22Rv1 (cell line): ENCODE results near the gene LTBP1.
A peak's percentile ranks its signal among the peaks of the same experiment; 100 is the strongest.

Experiments
- H3K27ac ChIP-seq: fragments of 450-650 bp; 2 replicates; pipeline ENCODE4 v1.5.1; 2017
- CTCF ChIP-seq: fragments of 450-650 bp; IDR thresholded peaks from 2 replicates; pipeline ENCODE4 v1.5.1; 2017; ENCODE audit warnings: mild to moderate bottlenecking
- ZFX ChIP-seq: fragments of 450-650 bp; IDR thresholded peaks from 2 replicates; pipeline ENCODE4 v1.6.1; 2017; ENCODE audit warnings: antibody characterized with exemption, borderline replicate concordance

Gene LTBP1

GRCh38 chr2:33378556-33379210 is 431.9 kb downstream of the LTBP1 start:
- H3K27ac ChIP-seq, result no peak overlapping the region
- TF ChIP-seq CTCF (no peak), ZFX (no peak)

- TF ChIP-seq CTCF (peak; percentile 87), ZFX (no peak)
- no peak overlapping the region for H3K27ac ChIP-seq
Observed at GRCh38 chr2:33380001-33380609, 433.4 kb downstream of the LTBP1 start.

GRCh38 chr2:33380719-33381118 is 434.0 kb downstream of the LTBP1 start:
- TF ChIP-seq ZFX (no peak), CTCF (no peak)
- no peak overlapping the region for H3K27ac ChIP-seq

- TF ChIP-seq ZFX (no peak), CTCF (no peak)
Observed at GRCh38 chr2:33381301-33381858, 434.6 kb downstream of the LTBP1 start.

GRCh38 chr2:33383855-33384598 is 437.3 kb downstream of the LTBP1 start:
- H3K27ac ChIP-seq, result no peak overlapping the region
- TF ChIP-seq ZFX (no peak), CTCF (no peak)

More at GRCh38 chr2:33381301-33381858, 434.6 kb downstream of the LTBP1 start:
- no peak overlapping the region for H3K27ac ChIP-seq

- H3K27ac ChIP-seq, result no peak overlapping the region
- no peak for TF ChIP-seq CTCF
- TF ChIP-seq ZFX, result no peak
Observed at GRCh38 chr2:33384599-33384961, 437.8 kb downstream of the LTBP1 start.
